ENCODE measurements around the gene C16orf82. TPM values are rescaled to one million over a fixed set of nuclear protein-coding genes. Genes with fewer than 3 reads are reported as not detected.

The C16orf82 gene
- total and polyA plus RNA-seq, 4 donors, result not detected

DNA sequence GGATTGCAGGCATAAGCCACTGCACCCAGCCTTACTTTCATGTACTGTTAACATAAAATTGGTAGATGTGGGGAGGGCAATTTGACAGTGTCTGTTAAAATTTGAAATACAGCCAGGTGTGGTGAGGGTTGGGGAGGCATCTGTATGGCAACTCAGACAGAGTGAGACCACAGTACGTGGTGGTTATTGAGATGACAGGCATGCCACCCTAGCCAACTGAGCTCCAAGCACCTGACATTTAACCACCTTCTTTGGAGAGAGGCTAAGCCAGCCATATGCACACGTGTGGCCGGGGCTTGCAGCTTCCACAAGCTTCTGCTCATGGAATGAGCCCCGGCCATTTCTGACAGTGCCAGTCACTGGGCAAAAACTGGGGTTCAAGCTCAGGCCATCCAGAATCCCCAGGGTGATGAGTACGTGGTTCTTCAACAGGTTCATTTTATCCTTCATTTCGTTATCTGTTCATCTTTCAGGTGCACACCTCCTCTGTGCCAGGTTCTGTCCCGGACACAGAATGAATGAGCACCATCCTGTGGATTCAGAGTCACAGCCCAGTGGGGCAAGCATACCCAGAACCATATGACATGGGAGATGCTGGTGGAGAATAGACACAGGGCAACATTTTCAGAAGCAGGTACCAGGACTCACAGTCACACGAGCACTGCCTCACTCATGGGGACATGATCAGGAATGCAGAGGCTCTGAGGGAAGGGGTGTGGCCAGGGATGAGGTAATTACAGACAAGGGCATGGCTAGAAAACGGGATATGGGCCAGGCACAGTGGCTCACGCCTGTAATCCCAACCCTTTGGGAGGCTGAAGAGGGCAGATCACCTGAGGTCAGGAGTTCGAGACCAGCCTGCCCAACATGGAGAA lies 36.2 kb downstream of the C16orf82 start:
- 64 to 69% methylated on average over 11 of the region's 11 CpGs for WGBS, 2 donors
- Histone ChIP-seq H3K36me3 (ENCODE audit: control insufficient read depth in 1 of 2, insufficient read depth in 2 of 2, low read length in 1 of 2) (no peaks in the 10 kb centered on the region), H3K27me3 (ENCODE audit: control insufficient read depth in 1 of 2, insufficient read depth in 2 of 2, low read length in 1 of 2) (no peaks in the 10 kb centered on the region), H3K27ac (ENCODE audit: low read depth in 1 of 2, low read length in 2 of 2) (no peak overlapping the region), H3K4me3 (ENCODE audit: low read length in 2 of 2) (no peak overlapping the region), H3K4me1 (ENCODE audit: control insufficient read depth in 1 of 2, insufficient read depth in 2 of 2, low read length in 2 of 2) (no peaks in the 10 kb centered on the region), H3K9me3 (ENCODE audit: control insufficient read depth, low read length) (no peaks in the 10 kb centered on the region)
- intact Hi-C loops (cut with DNase I), result no loop called here
- DNase-seq (no peak), ATAC-seq (ENCODE audit: low FRiP score) (no peak)

DNA sequence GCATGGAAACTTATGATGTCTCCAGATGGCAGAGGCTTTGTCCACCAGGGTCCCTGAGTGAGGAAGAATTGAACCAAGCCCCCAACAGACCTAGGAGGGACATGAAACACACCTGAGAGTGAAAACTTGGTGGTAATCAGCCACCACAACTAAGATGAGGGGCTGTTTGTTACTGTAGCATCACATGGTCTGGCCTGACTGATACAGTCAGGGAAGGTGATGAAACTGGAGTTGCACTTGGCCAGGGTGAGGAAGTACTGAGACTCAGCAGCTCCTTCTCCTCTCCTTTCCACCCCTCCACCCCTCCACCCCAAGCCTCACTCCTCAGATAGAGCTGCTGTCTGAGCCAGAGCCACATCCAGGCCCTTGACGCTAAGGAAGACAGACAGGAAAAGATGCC lies 37.2 kb downstream of the C16orf82 start:
- no peak overlapping the region for H3K4me3 ChIP-seq (ENCODE audit: low read length in 2 of 2)
- intact Hi-C loops (cut with DNase I), result no loop called here

DNA sequence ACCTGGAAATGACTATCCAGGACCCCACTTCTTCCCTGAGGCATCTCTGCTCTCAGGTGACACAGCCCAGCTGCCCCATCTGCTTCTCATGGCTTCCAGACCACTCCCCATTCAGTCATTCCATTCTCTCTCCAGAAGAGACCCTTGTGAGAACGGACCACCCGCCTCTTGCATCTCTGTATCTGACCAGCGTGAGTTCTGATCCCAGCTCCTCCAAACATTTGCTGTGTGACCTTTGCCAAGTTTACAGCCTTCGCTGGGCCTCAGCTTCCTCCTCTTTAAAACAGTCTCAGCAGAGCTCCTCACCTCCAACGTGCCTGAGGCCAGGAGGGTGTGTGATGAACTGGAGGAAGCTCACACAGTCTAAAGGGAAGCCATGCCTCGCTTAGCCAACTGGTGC lies 39.6 kb downstream of the C16orf82 start:
- intact Hi-C loops (cut with DNase I), result no loop called here
- DNase-seq, result no peak
- Histone ChIP-seq H3K4me1 (ENCODE audit: control insufficient read depth in 1 of 2, insufficient read depth in 2 of 2, low read length in 2 of 2) (no peaks in the 10 kb centered on the region), H3K9me3 (ENCODE audit: control insufficient read depth, low read length) (no peaks in the 10 kb centered on the region), H3K27ac (ENCODE audit: low read depth in 1 of 2, low read length in 2 of 2) (no peak overlapping the region), H3K27me3 (ENCODE audit: control insufficient read depth in 1 of 2, insufficient read depth in 2 of 2, low read length in 1 of 2) (no peaks in the 10 kb centered on the region), H3K4me3 (ENCODE audit: low read length in 2 of 2) (no peak overlapping the region), H3K36me3 (ENCODE audit: control insufficient read depth in 1 of 2, insufficient read depth in 2 of 2, low read length in 1 of 2) (no peaks in the 10 kb centered on the region)
- ATAC-seq (ENCODE audit: low FRiP score), result no peak
- 85 to 86% methylated on average over 6 of the region's 6 CpGs for WGBS, 2 donors

More for the DNA sequence above, 37.2 kb downstream of the C16orf82 start:
- H3K9me3 ChIP-seq (ENCODE audit: control insufficient read depth, low read length), result no peaks in the 10 kb centered on the region
- H3K27ac ChIP-seq (ENCODE audit: low read depth in 1 of 2, low read length in 2 of 2), result no peak overlapping the region
- H3K4me1 ChIP-seq (ENCODE audit: control insufficient read depth in 1 of 2, insufficient read depth in 2 of 2, low read length in 2 of 2), result no peaks in the 10 kb centered on the region
- H3K27me3 ChIP-seq (ENCODE audit: control insufficient read depth in 1 of 2, insufficient read depth in 2 of 2, low read length in 1 of 2), result no peaks in the 10 kb centered on the region
- ATAC-seq (ENCODE audit: low FRiP score) (no peak), DNase-seq (no peak)
- WGBS, 2 donors, result 71 to 74% methylated on average over 1 of the region's 1 CpG
- H3K36me3 ChIP-seq (ENCODE audit: control insufficient read depth in 1 of 2, insufficient read depth in 2 of 2, low read length in 1 of 2), result no peaks in the 10 kb centered on the region

DNA sequence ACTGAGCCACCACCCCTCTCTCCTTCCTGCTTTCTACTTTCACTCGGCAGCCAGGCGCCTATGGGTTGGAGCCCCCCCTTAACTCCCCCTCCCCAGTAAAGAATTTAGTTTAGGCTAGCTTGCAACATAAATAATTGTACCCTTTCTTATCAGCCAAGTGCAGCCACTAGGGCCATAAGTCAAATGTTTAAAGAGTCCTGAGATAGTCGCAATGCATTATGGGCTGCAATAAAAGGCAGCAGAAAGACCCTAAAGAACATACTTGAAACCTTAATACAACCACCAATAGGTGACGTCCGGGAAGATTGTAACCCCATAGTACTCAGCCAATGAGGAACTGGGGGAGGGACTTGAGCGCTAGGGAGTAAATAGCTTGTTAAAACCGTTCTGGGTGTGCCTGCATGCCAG lies 40.5 kb downstream of the C16orf82 start:
- Histone ChIP-seq H3K36me3 (ENCODE audit: control insufficient read depth in 1 of 2, insufficient read depth in 2 of 2, low read length in 1 of 2) (no peaks in the 10 kb centered on the region), H3K4me1 (ENCODE audit: control insufficient read depth in 1 of 2, insufficient read depth in 2 of 2, low read length in 2 of 2) (no peaks in the 10 kb centered on the region), H3K27me3 (ENCODE audit: control insufficient read depth in 1 of 2, insufficient read depth in 2 of 2, low read length in 1 of 2) (no peaks in the 10 kb centered on the region), H3K9me3 (ENCODE audit: control insufficient read depth, low read length) (no peaks in the 10 kb centered on the region), H3K27ac (ENCODE audit: low read depth in 1 of 2, low read length in 2 of 2) (no peak overlapping the region), H3K4me3 (ENCODE audit: low read length in 2 of 2) (no peak overlapping the region)
- DNase-seq (no peak), ATAC-seq (ENCODE audit: low FRiP score) (no peak)
- WGBS, 2 donors, result 34 to 51% methylated on average over 7 of the region's 7 CpGs
- intact Hi-C loops (cut with DNase I), result no loop called here

DNA sequence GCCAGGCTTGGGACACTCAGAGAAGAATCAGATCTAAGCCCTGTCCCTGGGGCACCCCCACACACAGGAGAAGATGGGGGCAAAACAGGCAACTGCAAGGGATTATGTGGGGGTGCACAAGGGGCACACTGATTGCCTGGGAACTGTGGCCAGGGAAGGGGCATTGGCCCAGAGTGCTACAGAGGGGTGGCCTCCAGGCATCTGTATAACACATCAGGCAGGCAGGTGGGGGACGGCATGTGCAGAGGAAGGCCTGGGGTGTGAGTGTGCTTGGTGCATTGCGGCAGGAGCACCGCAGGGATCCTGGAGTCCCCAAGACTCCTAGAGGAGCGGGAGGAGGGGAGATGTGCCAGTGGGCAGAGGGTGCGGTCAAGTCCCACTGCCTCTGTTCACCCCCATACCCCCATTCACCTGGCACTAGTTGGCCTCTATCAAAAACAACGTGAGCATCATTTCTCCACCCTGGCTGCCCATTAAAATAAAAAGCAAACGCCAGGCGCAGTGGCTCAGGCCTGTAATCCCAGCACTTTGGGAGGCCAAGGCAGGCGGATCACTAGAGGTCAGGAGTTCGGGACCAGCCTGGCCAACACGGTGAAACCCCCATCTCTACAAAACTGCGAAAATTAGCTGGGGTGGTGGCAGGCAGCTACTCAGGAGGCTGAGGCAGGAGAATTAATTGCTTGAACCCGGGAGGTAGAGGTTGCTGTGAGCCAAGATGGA lies 41.5 kb downstream of the C16orf82 start:
- H3K27ac ChIP-seq (ENCODE audit: low read depth in 1 of 2, low read length in 2 of 2), result no peak overlapping the region
- ATAC-seq (ENCODE audit: low FRiP score), result no peak
- no peak for DNase-seq
- H3K36me3 ChIP-seq (ENCODE audit: control insufficient read depth in 1 of 2, insufficient read depth in 2 of 2, low read length in 1 of 2), result no peaks in the 10 kb centered on the region
- no peaks in the 10 kb centered on the region for H3K4me1 ChIP-seq (ENCODE audit: control insufficient read depth in 1 of 2, insufficient read depth in 2 of 2, low read length in 2 of 2)
- H3K4me3 ChIP-seq (ENCODE audit: low read length in 2 of 2), result no peak overlapping the region
- H3K27me3 ChIP-seq (ENCODE audit: control insufficient read depth in 1 of 2, insufficient read depth in 2 of 2, low read length in 1 of 2), result no peaks in the 10 kb centered on the region
- no peaks in the 10 kb centered on the region for H3K9me3 ChIP-seq (ENCODE audit: control insufficient read depth, low read length)
- intact Hi-C loops (cut with DNase I), result no loop called here
- WGBS, 2 donors, result 90 to 91% methylated on average over 13 of the region's 13 CpGs

DNA sequence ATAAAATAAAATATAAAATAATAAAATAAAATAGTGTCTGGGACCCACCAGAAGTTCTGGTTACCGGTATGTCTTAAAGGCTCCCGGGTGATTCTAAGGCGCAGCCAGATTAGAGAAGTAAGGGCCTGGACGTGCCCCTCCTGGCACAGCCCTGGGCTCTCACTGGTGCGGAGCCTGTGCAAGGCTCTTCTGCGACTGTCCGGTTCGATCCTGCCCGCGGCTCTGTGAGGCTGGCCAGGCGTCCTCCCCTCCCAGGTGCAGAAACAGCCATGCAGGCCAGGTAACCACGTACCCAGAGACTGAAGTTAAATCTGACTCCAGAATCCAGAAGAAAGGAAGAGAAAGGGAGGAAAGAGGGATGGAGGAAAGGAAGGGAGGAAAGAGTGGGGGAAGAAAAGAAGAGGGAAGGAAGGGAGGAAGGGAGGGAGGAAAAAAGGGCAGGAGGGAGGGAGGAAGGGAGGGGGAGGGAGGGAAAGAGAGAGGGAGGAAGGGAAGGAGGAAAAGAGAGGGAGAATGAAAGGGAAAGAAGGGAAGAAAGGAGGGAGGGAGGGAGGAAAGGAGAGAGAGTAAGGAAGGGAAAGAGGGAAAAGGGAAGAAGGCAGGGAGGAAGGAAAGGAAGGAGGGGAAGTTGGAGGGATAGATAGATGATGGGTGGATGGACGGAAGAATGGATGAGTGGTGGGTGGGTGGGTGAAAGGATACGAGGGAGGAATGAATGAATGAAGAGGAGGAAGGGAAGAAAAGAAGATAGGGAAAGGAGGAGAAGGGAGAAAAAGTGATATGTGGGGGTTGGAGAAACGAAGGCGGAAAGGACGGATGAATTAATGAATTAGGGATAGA lies 42.3 kb downstream of the C16orf82 start:
- 69 to 71% methylated on average over 17 of the region's 17 CpGs for WGBS, 2 donors
- Histone ChIP-seq H3K9me3 (ENCODE audit: control insufficient read depth, low read length) (no peaks in the 10 kb centered on the region), H3K4me3 (ENCODE audit: low read length in 2 of 2) (peak overlapping the region in 1 of 2 donors; percentile 39), H3K4me1 (ENCODE audit: control insufficient read depth in 1 of 2, insufficient read depth in 2 of 2, low read length in 2 of 2) (no peaks in the 10 kb centered on the region), H3K36me3 (ENCODE audit: control insufficient read depth in 1 of 2, insufficient read depth in 2 of 2, low read length in 1 of 2) (no peaks in the 10 kb centered on the region), H3K27me3 (ENCODE audit: control insufficient read depth in 1 of 2, insufficient read depth in 2 of 2, low read length in 1 of 2) (no peaks in the 10 kb centered on the region), H3K27ac (ENCODE audit: low read depth in 1 of 2, low read length in 2 of 2) (no peak overlapping the region)
- intact Hi-C loops (cut with DNase I), result no loop called here
- ATAC-seq (ENCODE audit: low FRiP score) (no peak), DNase-seq (no peak)

DNA sequence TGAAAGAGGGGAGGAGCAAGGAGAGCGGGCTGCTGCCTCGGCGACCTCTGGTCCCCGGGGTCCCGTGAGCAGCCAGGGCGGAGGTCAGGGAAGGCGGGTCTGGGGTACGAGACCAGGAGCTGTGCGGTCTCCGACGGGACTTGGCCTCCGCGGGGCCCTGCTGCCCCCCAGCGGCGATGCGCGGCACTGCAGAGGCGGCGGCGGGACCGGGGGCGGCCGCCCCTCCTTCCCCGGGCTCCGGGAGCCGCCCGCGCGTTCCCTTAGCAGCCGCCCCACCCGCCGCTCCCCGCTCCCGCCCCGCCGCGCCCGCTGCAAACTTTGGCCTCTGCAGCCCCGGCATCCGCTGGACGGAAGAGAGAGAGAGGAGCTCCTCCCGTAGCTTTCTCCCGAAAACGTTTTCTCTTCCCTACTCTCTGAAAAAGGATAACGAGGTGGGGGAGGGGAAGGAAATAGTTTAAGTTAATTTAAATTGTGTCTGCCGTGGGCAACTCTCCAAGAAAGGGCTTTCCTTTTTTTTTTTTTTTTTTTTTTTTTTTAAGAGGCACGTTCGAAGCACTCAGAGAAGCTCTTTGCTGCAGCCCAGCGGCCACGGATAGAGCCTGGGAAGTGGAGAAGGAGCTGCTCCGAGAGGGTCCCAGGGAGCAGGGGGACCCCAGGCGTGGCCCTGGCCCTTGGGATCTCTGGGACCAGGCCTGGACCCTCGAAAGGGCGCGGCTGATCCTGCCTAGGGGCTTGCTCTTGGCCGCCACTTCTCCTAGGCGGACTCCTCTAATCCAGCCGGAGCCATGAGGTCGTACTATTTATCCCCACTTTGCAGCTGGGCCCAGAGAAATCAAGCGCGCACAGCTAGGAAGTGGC lies 43.2 kb downstream of the C16orf82 start:
- H3K27ac ChIP-seq (ENCODE audit: low read depth in 1 of 2, low read length in 2 of 2), result no peak overlapping the region
- H3K9me3 ChIP-seq (ENCODE audit: control insufficient read depth, low read length), result no peaks in the 10 kb centered on the region
- H3K4me3 ChIP-seq (ENCODE audit: low read length in 2 of 2), result peak overlapping the region in 1 of 2 donors; percentile 39
- no peaks in the 10 kb centered on the region for H3K27me3 ChIP-seq (ENCODE audit: control insufficient read depth in 1 of 2, insufficient read depth in 2 of 2, low read length in 1 of 2)
- DNase-seq (peak; percentile 81 to 92), ATAC-seq (ENCODE audit: low FRiP score) (peak; percentile 90)
- intact Hi-C loops (cut with DNase I), result no loop called here
- 6 to 7% methylated on average over 55 to 61 of the region's 61 CpGs for WGBS, 2 donors
- no peaks in the 10 kb centered on the region for H3K36me3 ChIP-seq (ENCODE audit: control insufficient read depth in 1 of 2, insufficient read depth in 2 of 2, low read length in 1 of 2)
- H3K4me1 ChIP-seq (ENCODE audit: control insufficient read depth in 1 of 2, insufficient read depth in 2 of 2, low read length in 2 of 2), result no peaks in the 10 kb centered on the region

DNA sequence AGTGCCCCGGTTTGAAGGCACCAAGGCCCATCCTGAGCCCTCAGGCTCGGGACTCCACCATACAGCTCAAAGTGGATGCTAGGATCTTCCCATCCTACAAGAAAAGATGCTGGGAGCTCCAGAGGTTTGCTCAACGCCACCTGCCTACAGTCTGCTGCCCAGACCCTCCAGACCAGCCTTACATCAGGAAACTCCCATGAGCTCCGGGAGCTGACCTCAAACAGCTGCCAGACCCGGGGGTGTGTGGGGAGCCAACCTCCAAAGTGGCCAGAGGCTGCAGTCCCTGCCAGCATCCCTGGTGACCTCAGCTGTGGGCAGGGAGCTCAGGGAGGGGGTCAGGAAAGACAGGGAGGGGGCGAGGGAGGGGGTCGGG lies 43.8 kb downstream of the C16orf82 start:
- intact Hi-C loops (cut with DNase I), result no loop called here
- H3K27me3 ChIP-seq (ENCODE audit: control insufficient read depth in 1 of 2, insufficient read depth in 2 of 2, low read length in 1 of 2), result no peaks in the 10 kb centered on the region
- H3K27ac ChIP-seq (ENCODE audit: low read depth in 1 of 2, low read length in 2 of 2), result no peak overlapping the region
- H3K9me3 ChIP-seq (ENCODE audit: control insufficient read depth, low read length), result no peaks in the 10 kb centered on the region
- 40 to 45% methylated on average over 7 of the region's 7 CpGs for WGBS, 2 donors
- H3K4me3 ChIP-seq (ENCODE audit: low read length in 2 of 2), result no peak overlapping the region
- no peaks in the 10 kb centered on the region for H3K4me1 ChIP-seq (ENCODE audit: control insufficient read depth in 1 of 2, insufficient read depth in 2 of 2, low read length in 2 of 2)
- no peaks in the 10 kb centered on the region for H3K36me3 ChIP-seq (ENCODE audit: control insufficient read depth in 1 of 2, insufficient read depth in 2 of 2, low read length in 1 of 2)
- ATAC-seq (ENCODE audit: low FRiP score) (no peak), DNase-seq (no peak)

Measured in aorta (tissue), 5 donors.